BLaER1 treated with 17β-estradiol and CSF1 and Interleukin-3, amounts not matched to agents 10 nM and 100 nM (cell line): Measurements from ENCODE around the gene RPS6KA2.
A peak's percentile ranks its signal among the peaks of the same experiment; 100 is the strongest.

Experiments used
- H3K27ac ChIP-seq, 11 experiments: shearing (Covaris generic); formaldehyde crosslinking; 2 replicates each; pipeline ENCODE4 v1.8.1; 2022
- H3K27me3 ChIP-seq, 11 experiments: shearing (Covaris generic); formaldehyde crosslinking; 2 replicates each; pipeline ENCODE4 v1.8.1; 2022
- H3K36me3 ChIP-seq, 11 experiments: shearing (Covaris generic); formaldehyde crosslinking; 2 replicates each; pipeline ENCODE4 v1.8.1; 2022
- H3K4me1 ChIP-seq, 10 experiments: shearing (Covaris generic); formaldehyde crosslinking; 2 replicates each; pipeline ENCODE4 v1.8.1; 2022
- H3K4me2 ChIP-seq, 11 experiments: shearing (Covaris generic); formaldehyde crosslinking; 2 replicates each; pipeline ENCODE4 v1.8.1; 2022
- H3K4me3 ChIP-seq, 10 experiments: shearing (Covaris generic); formaldehyde crosslinking; 2 replicates each; pipeline ENCODE4 v1.8.1; 2022
- H3K9ac ChIP-seq, 11 experiments: shearing (Covaris generic); formaldehyde crosslinking; 2 replicates each; pipeline ENCODE4 v1.8.1; 2022
- H3K9me3 ChIP-seq, 11 experiments: shearing (Covaris generic); formaldehyde crosslinking; replicated peaks in 1 of 11; 2 replicates each; pipeline ENCODE4 v1.8.1; 2022
- H4K20me1 ChIP-seq, 11 experiments: shearing (Covaris generic); formaldehyde crosslinking; 2 replicates each; pipeline ENCODE4 v1.8.1; 2022
- Cebpa-rat ChIP-seq, 11 experiments: shearing (Covaris generic); IDR thresholded peaks; 2 replicates each; pipeline ENCODE4 v1.8.1; 2022

The RPS6KA2 gene

DNA sequence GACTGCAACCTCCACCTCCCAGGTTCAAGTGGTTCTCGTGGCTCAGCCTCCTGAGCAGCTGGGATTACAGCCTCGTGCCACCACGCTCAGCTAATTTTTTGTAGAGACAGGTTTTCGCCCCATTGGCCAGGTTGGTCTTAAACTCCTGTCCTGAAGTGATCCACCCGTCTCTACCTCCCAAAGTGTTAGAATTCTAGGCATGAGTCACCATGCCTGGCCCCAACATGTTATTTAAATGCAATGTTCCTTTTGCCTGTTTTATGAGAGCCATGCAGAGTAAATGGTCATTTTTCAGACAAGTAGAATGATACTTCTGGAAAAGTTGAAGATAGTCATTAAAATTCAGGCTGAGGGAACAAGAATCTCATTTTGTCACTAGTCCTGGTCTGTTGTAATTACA is 43.8 kb upstream of the RPS6KA2 start:
- H3K27ac ChIP-seq = no peak overlapping the region
- H3K9ac ChIP-seq = no peak overlapping the region
- peaks cover 29 to 51% (median 42%) of the 10 kb centered on the region in 10 experiments for H3K4me1 ChIP-seq
- no peak overlapping the region for H3K4me3 ChIP-seq
- no peak for TF ChIP-seq Cebpa-rat (IDR thresholded peaks at IDR 0.05)
- H3K9me3 ChIP-seq = peaks cover 6 to 17% (median 10%) of the 10 kb centered on the region in 11 experiments; a peak in 15 of 22 replicates
- H3K36me3 ChIP-seq = no peaks in the 10 kb centered on the region
- H4K20me1 ChIP-seq = peaks cover 0 to 6% (median 0%) of the 10 kb centered on the region in 11 experiments; a peak in 1 of 22 replicates
- H3K4me2 ChIP-seq = peak overlapping the region in 5 of 11 experiments; percentile 39 to 93 (median 86); a peak in 5 of 22 replicates
- H3K27me3 ChIP-seq = peaks cover 0 to 21% (median 0%) of the 10 kb centered on the region in 11 experiments; a peak in 7 of 22 replicates

DNA sequence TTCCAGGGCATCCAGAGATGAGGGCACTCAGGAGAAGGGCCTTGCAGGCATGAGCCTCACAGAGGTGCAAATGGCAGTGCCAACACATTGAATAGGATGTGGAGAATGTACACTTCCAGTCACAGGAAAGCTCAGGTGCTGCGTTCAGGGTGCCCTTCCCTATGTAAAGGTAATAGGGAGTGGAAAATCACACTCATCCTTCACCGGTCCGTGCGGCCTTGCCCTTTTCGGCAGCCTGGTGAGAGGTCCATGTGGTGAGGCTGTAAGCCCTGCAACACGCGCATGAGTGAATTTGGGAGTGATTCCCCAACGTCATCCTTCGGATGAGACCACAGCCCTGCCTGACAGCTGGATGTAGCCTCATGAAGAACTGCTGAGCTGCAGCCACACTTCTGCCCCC is 43.0 kb upstream of the RPS6KA2 start:
- Histone ChIP-seq H3K9me3 (peaks cover 6 to 17% (median 10%) of the 10 kb centered on the region in 11 experiments; a peak in 15 of 22 replicates), H3K36me3 (no peaks in the 10 kb centered on the region), H3K27ac (no peak overlapping the region), H3K27me3 (peaks cover 0 to 21% (median 0%) of the 10 kb centered on the region in 11 experiments; a peak in 7 of 22 replicates), H4K20me1 (peaks cover 0 to 6% (median 0%) of the 10 kb centered on the region in 11 experiments; a peak in 1 of 22 replicates), H3K4me1 (peaks cover 29 to 53% (median 47%) of the 10 kb centered on the region in 10 experiments), H3K4me2 (no peak overlapping the region), H3K9ac (no peak overlapping the region), H3K4me3 (no peak overlapping the region)
- TF ChIP-seq Cebpa-rat (IDR thresholded peaks at IDR 0.05) = no peak

DNA sequence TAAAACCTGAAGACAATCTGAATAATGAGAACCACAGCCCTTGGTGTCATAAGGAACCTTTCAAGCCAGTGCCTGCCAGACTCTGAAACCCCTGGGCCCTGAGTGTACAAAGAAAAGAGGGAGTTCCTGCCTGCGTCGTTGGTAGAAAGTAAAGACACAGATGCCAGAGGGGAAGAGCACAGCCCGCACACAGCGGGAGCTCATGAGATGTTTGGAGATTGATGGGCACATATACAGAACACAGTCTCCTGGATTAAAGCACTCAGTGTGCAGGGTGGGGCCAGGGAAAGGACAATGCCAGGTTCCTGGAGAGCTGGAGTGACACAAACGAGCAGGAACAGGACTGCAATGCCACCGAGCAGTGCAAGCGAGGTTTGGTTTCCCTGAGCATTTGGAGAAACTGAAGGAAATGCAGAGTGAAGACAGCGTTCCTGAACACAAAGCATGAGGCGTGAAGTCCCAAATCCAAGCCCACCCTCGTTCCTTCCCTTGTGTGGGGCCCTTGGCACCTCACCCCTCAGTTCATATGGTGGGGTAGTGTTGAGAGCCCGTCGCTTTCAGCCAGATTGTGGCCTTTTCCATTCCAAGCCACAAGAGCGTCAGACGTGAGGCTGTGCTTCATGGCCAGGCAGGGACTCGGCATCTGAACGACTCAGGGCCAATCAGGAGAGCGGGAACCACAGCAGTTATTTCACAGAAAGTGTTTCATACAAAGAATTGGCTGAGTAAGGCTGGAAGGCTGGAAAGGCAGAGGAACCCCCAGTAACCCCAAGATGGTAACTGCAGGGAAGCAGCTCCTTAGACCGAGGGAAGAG is 41.0 kb upstream of the RPS6KA2 start:
- H4K20me1 ChIP-seq = peaks cover 0 to under 1% (median 0%) of the 10 kb centered on the region in 11 experiments; a peak in 1 of 22 replicates
- H3K36me3 ChIP-seq = no peaks in the 10 kb centered on the region
- no peak overlapping the region for H3K4me2 ChIP-seq
- H3K9ac ChIP-seq = no peak overlapping the region
- H3K27me3 ChIP-seq = peaks cover 0 to 12% (median 0%) of the 10 kb centered on the region in 11 experiments; a peak in 7 of 22 replicates
- H3K4me1 ChIP-seq = peaks cover 21 to 49% (median 39%) of the 10 kb centered on the region in 10 experiments
- no peak overlapping the region for H3K4me3 ChIP-seq
- no peak overlapping the region for H3K27ac ChIP-seq
- peaks cover 6 to 17% (median 10%) of the 10 kb centered on the region in 11 experiments; a peak in 15 of 22 replicates for H3K9me3 ChIP-seq
- TF ChIP-seq Cebpa-rat (IDR thresholded peaks at IDR 0.05) = no peak

DNA sequence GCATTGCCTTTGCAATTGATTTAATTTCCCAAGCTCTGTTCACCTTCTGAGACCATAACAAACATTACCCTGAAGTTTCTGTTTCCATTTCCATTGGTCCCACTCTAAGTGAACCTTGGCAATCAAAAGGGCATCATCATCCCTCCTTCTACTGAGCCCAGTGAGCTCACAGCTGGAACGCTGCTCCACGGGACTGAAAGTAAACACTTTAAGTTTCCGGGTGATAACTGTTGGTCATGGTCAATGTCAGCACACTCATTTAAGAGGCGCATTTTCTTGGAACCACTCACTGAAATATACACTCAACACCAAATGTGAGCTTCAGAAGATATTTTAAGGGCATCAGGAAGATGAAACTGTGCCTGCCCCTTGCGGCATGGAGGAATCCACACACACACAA is 37.1 kb upstream of the RPS6KA2 start:
- no peak overlapping the region for H3K9ac ChIP-seq
- no peak overlapping the region for H3K4me3 ChIP-seq
- H3K4me1 ChIP-seq = peaks cover 5 to 30% (median 23%) of the 10 kb centered on the region in 10 experiments; a peak in 18 of 20 replicates
- H3K4me2 ChIP-seq = peak overlapping the region in 9 of 11 experiments; percentile 28 to 69 (median 51); a peak in 16 of 22 replicates
- H3K36me3 ChIP-seq = no peaks in the 10 kb centered on the region
- H3K27me3 ChIP-seq = no peaks in the 10 kb centered on the region
- no peak overlapping the region for H3K27ac ChIP-seq
- H3K9me3 ChIP-seq = no peaks in the 10 kb centered on the region; a peak in 1 of 22 replicates
- TF ChIP-seq Cebpa-rat (IDR thresholded peaks at IDR 0.05) = no peak
- H4K20me1 ChIP-seq = no peaks in the 10 kb centered on the region

GRCh38 chr6:166663568-166663967 is 36.5 kb upstream of the RPS6KA2 start:
- no peak for TF ChIP-seq Cebpa-rat (IDR thresholded peaks at IDR 0.05)
- Histone ChIP-seq H3K4me1 (peaks cover 5 to 36% (median 25%) of the 10 kb centered on the region in 10 experiments; a peak in 18 of 20 replicates), H3K9me3 (no peaks in the 10 kb centered on the region), H3K4me2 (peak overlapping the region; percentile 12 to 69 (median 46)), H3K27me3 (no peaks in the 10 kb centered on the region), H3K27ac (no peak overlapping the region), H3K4me3 (no peak overlapping the region), H3K9ac (no peak overlapping the region), H3K36me3 (no peaks in the 10 kb centered on the region), H4K20me1 (no peaks in the 10 kb centered on the region)

- Histone ChIP-seq H3K4me2 (peak overlapping the region in 1 of 11 experiments; percentile 69; a peak in 1 of 22 replicates), H3K36me3 (no peaks in the 10 kb centered on the region), H3K9ac (no peak overlapping the region), H3K27me3 (no peaks in the 10 kb centered on the region), H3K27ac (no peak overlapping the region), H3K4me1 (peaks cover 14 to 44% (median 34%) of the 10 kb centered on the region in 10 experiments), H3K9me3 (no peaks in the 10 kb centered on the region), H4K20me1 (no peaks in the 10 kb centered on the region), H3K4me3 (no peak overlapping the region)
- no peak for TF ChIP-seq Cebpa-rat (IDR thresholded peaks at IDR 0.05)
Measured at GRCh38 chr6:166662690-166663089, 35.6 kb upstream of the RPS6KA2 start.

DNA sequence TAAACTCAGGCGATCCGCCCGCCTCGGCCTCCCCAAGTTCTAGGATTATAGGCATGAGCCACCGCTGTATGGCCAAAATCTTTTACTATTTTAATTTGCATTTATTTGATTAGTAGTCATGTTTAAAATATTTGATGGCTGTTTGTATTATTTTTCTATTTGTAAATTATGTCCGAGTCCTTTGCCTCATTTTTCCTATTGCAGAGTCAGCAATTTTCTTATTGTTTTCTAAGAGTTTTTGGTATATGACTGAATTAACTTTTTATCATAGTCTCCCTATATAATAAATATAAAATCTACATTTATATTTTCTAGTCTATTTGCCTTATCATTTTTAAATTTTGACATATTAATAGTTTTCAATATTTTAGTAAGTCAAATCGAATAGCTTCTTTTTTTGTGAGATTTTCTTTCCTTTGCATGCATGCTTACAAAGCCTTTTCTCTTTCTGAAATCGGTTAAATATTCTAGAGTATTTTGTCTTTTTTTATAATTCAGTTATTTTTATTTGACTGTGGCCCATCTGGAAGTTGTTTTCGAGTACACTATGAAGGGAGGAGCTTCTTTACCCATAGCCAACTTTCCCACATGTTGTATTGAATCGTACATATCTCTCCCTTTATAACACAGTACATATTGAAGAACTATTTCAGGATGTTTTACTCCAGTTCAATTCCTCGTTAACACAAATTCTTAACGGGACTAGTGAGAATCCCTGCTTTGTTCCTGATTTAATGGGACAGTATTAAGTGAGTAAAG is 34.5 kb upstream of the RPS6KA2 start:
- Histone ChIP-seq H3K27ac (no peak overlapping the region), H3K9ac (no peak overlapping the region)

DNA sequence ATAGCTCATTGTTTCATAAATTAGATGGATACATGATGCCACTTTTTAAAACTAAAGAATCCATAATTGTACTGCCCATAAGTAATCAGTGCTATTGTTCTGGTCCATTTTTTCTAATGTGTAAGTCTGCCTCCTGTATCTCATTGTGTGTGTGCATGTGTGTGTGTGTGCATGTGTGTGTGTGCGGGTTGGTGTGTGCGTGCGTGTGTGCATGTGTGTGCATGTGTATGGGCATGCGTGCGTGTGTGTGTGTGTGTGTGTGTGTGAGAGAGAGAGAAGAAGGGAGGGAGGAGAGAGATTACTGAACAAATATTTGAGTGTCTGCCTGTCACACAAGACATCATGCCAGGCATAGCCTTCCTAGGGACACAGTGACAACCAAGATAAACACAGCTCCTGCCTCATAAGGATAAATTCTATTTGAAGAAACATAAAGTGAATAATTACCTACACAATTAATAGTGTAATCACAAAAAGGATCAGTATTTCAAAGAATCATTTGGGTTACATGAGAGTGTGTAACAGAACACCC is 33.2 kb upstream of the RPS6KA2 start:
- H3K27ac ChIP-seq = no peak overlapping the region
- no peak overlapping the region for H3K9ac ChIP-seq
- peaks cover 0 to 14% (median 0%) of the 10 kb centered on the region in 11 experiments; a peak in 5 of 22 replicates for H3K27me3 ChIP-seq
- H3K9me3 ChIP-seq = no peaks in the 10 kb centered on the region
- H4K20me1 ChIP-seq = peaks cover 0 to 13% (median 0%) of the 10 kb centered on the region in 11 experiments; a peak in 2 of 22 replicates
- H3K4me3 ChIP-seq = no peak overlapping the region
- no peak overlapping the region for H3K4me2 ChIP-seq
- no peaks in the 10 kb centered on the region for H3K36me3 ChIP-seq
- H3K4me1 ChIP-seq = peaks cover 29 to 55% (median 49%) of the 10 kb centered on the region in 10 experiments
- no peak for TF ChIP-seq Cebpa-rat (IDR thresholded peaks at IDR 0.05)

More for the DNA sequence above, 34.5 kb upstream of the RPS6KA2 start:
- Histone ChIP-seq H3K4me2 (no peak overlapping the region), H3K27me3 (peaks cover 0 to 4% (median 0%) of the 10 kb centered on the region in 11 experiments; a peak in 3 of 22 replicates), H3K36me3 (no peaks in the 10 kb centered on the region), H3K4me1 (peaks cover 26 to 55% (median 46%) of the 10 kb centered on the region in 10 experiments), H4K20me1 (peaks cover 0 to 5% (median 0%) of the 10 kb centered on the region in 11 experiments; a peak in 1 of 22 replicates), H3K9me3 (no peaks in the 10 kb centered on the region), H3K4me3 (no peak overlapping the region)
- TF ChIP-seq Cebpa-rat (IDR thresholded peaks at IDR 0.05) = no peak
